NCI-H1930 (cell line): Measurements from ENCODE around the gene GBP4.

ENCODE experiments used
- DNase-seq, 2 experiments: peaks; one replicate each; lab custom pipeline; 2025; lab: John Stamatoyannopoulos, UW

The GBP4 gene

DNA sequence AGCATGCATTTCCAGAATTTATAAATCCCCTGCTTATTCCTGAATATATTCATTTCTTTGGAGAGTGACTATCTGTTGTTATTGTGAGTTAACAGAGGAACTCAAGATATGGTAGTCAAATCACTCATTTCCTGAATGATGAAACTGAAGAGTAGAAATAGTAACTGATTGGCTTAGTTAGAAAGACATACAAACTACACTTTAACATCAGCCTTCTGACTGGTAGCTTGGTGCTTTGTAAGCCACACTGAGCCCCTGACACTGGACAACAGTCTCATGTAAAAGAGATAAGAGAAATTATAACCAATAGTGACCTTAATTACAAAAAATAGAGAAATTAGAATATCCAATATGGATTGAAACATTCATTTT is 27.7 kb downstream of the GBP4 start:
- DNase-seq = no peak

DNA sequence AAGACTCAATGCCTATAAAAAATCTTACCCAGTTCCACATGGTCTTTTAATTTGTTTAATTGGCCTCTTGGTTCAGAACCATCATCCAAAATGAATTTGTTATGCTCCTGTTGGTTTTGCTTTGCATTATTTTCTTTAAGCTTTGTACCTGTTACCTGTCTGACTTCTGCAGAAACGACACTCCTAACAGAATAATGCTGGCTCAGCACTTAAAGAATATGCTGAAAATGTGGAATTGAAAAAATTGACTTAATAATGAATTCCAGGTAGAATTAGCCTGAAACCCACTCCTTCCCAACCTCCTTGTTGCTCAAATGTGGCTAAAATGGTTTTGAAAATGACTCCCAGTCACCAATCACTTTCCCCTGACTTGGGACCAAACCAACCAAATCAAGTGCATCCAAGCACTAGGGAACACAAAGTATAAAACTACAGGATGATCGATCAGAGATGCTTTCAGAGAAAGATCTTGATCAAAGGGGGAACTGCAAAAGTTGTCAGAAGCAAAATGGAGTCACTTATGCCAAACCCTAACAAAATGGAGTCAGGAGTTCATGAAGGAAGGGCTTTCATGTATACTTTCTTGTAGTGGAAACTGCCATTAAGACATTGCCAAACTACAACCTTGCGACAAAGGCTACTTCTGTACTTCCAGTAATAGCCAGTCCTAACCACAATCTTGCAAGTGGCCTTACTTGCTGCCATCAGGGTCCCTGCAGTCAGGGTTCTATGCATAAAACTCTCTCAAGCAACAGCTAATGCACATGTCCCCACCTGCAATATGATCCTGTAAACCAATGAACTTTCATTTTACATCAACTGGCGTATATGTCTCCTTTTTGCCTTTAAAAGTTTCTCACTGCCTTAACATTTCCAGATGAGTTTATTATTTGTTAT is 28.3 kb downstream of the GBP4 start:
- DNase-seq = no peak

GRCh38 chr1:89169166-89169565 is 29.6 kb downstream of the GBP4 start:
- DNase-seq = no peak

DNA sequence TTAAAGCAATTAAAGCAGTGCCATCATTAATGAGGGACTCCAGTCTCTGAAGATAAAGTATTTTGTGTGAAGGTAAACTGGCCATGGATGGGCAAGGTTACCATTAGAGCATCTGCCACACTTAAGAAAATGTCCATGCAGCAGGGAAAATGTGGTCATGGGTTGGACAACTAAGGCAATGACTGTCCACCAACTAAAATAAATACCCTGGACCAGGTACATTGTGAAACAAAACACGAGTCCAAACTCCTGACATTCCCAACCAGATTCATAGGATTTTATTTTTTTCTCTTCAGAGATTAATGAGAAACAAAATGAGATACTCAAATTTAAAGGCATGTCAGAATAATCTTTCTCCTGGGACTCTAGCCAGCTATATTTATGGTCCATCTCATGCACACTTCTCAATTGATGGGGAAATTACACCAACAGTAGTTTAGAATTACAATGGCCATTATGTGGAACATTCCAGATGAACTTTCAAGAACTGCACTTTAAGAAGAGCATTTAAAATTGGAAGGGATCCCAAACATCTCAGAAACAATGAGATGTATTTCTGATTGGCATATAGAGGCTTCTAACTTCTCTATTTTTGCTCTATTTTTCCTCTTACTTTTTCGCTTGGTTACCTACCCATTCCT is 31.0 kb downstream of the GBP4 start:
- DNase-seq = no peak

DNA sequence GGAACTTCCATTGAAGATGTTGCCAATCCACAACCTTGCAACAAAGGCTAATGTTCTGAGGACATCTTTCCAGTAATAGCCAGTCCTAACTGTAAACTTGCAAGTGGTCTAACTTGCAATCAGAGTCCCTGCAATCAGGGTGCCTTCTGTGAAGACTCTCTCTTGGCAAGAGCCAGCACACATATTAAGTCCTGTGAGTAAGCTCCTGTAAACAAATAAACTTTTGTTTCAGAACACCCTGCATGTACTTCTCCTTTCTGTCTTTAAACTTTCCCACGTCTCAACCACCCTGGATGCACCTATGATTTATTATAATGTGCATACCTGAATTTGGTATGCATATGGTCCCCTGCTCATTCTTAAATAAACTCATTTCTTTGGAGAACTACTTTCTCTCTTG is 32.0 kb downstream of the GBP4 start:
- no peak for DNase-seq

GRCh38 chr1:89165811-89166210 is 32.9 kb downstream of the GBP4 start:
- DNase-seq = no peak

DNA sequence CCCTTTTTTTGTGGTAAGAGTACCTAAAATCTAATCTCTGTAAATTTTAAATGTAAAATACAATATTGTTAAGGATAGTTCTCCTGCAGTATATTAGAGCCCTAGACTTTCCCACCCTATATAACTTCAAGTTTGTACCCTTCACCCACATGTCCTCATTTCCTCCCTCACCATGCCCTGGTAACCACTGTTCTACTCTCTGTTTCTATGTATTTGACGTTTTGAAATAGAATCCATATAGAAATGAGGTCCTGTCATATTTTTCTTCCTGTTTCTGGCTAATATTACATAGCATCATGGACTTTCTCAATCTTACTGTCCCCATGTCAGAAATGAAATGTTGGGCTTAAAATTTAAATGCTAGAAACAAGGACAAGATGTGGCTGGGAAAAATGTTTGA is 47.7 kb downstream of the GBP4 start:
- no peak for DNase-seq

DNA sequence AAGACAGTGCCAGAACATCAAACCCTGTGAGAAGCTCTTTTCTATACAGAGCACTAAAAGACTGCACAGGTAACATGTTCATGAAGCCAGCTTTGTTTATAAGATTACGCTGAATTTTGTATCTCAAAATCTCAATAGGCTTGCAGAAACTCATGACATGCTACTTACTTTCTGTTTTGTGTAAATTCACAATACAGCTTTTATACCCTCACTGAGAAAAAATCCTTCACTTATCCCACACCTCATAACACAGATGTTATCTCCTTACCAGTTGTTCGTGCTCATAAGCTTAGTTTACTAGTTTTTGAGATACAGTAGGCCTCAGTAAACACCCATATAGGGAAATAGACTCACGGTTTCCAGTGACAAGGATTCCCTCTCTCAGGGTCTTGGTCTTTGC is 48.8 kb downstream of the GBP4 start:
- no peak for DNase-seq

GRCh38 chr1:89149229-89149628 is 49.5 kb downstream of the GBP4 start:
- DNase-seq = no peak

DNA sequence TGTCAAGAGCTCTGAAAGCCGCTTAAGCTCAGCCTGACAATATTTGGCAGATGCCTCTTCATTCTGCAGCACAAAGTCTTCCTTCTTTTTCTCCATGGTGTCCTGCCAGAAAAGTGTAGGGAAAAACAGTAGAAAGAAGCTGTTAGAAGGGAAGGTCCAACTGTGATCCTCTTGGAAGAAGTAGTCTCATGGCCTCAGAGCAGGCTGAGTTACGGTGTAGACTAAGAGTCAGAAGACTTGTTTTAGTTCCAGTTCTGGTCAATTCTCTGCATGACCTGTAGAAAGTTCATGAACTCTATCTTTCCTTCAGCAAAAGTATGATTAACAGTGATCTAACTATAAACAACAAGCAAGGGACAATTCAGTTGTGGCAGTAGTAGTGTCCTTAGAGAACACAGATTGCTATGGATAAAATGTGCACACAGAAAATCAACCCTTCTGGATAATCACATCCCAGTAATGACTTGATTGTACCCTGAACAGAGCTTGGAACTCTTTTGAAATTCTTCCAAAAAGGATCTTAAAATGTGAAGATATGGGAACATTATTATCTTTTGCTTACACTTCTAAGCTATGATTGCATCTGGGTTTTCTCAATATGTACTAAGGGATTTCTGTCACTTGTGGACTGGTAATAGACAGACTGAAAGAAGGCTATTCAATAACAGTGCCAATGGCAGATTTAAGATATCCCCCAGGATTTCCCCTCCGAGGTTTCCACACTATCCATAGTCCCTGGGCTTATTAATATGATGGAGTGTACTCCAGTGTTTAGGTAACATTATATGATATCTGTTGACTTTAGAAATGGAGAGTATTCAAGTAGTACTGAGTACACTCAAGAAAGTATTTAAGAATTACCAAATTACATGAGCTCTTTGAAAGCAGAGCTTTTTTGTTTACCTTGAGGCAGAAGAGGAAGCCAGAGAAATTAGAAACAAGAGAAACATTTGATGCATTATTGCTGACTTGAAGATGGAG is 50.8 kb downstream of the GBP4 start:
- DNase-seq = no peak

GRCh38 chr1:89146721-89147120 is 52.0 kb downstream of the GBP4 start:
- no peak for DNase-seq

- DNase-seq = no peak
Measured at GRCh38 chr1:89143484-89143883, 55.3 kb downstream of the GBP4 start.

GRCh38 chr1:89142160-89142559 is 56.6 kb downstream of the GBP4 start:
- DNase-seq = no peak

GRCh38 chr1:89133747-89134146 is 65.0 kb downstream of the GBP4 start:
- no peak for DNase-seq
